Coronary artery (tissue), 2 donors: ENCODE measurements around the gene SNX14.

Source experiments
- DNase-seq: peaks from one replicate; pipeline ENCODE4 v3.0.0-alpha.2; 2017; ENCODE audit warnings: low spot score
- H3K27ac ChIP-seq, 2 donors: fragments of 200-600 bp; sonication (generic); one replicate each; pipeline ENCODE4 v1.5.1; 2016 to 2019
- H3K4me3 ChIP-seq: fragments of 200-600 bp; sonication (generic); 2 replicates; pipeline ENCODE4 v1.5.1; 2016; ENCODE audit warnings: mild to moderate bottlenecking, moderate library complexity
- CTCF ChIP-seq: fragments of 200-600 bp; sonication (generic); IDR thresholded peaks from one replicate; pipeline ENCODE4 v1.5.1; 2019; ENCODE audit warnings: antibody characterized with exemption

SNX14 gene

GRCh38 chr6:85496856-85497255 is 96.8 kb downstream of the SNX14 start:
- Histone ChIP-seq H3K4me3 (no peak overlapping the region), H3K27ac (no peak overlapping the region)
- no peak for DNase-seq
- TF ChIP-seq CTCF = no peak

GRCh38 chr6:85496009-85496579 is 97.6 kb downstream of the SNX14 start:
- TF ChIP-seq CTCF = no peak
- Histone ChIP-seq H3K4me3 (no peak overlapping the region), H3K27ac (no peak overlapping the region)
- no peak for DNase-seq

GRCh38 chr6:85494547-85495536 is 98.8 kb downstream of the SNX14 start:
- DNase-seq = no peak
- Histone ChIP-seq H3K27ac (no peak overlapping the region), H3K4me3 (no peak overlapping the region)
- TF ChIP-seq CTCF = no peak

GRCh38 chr6:85493389-85493788 is 100.3 kb downstream of the SNX14 start:
- no peak overlapping the region for H3K4me3 ChIP-seq
- no peak for DNase-seq
- TF ChIP-seq CTCF = no peak
- H3K27ac ChIP-seq = no peak overlapping the region

- no peak for DNase-seq
- TF ChIP-seq CTCF = no peak
- no peak overlapping the region for H3K27ac ChIP-seq
These were observed 103.0 kb downstream of the SNX14 start for GRCh38 chr6:85490516-85491248.

DNA sequence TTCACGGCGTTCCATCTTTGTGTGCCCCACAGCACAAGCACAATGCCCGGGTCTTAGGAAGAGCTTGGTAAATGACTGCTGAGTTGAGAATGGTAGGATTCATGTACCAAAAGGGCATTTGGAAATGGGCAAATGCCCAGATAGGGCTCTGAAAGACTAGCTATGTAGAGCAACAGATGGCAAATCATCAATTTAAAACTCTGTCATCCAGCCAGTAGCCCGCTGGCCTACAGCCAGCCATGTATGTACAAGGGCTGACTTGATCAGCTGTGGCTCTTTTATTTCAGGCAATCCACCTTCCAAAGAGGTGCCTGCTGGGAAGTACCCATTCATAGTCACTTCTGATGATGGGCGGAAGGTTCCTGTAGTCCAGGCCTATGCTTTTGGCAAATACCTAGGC is 108.7 kb downstream of the SNX14 start:
- no peak for DNase-seq
- Histone ChIP-seq H3K4me3 (no peak overlapping the region), H3K27ac (no peak overlapping the region)
- TF ChIP-seq CTCF = no peak

More at GRCh38 chr6:85490516-85491248, 103.0 kb downstream of the SNX14 start:
- H3K4me3 ChIP-seq = no peak overlapping the region
